ENCODE measurements around the gene LHFPL2. TPM values are rescaled to one million over a fixed set of nuclear protein-coding genes. Genes with fewer than 3 reads are reported as not detected.
"Not testable (repeated sequence)": the region's sequence is repeated elsewhere in the genome, so short reads cannot be mapped to it uniquely, and the experiment has no call there.

The LHFPL2 gene
- polyA plus RNA-seq, 3 donors = 46.8 to 49.0 (median 48.5) TPM

GRCh38 chr5:78624011-78624541 lies 24.5 kb downstream of the LHFPL2 start:
- no peak for DNase-seq (ENCODE audit: low read depth in 3 of 3, low spot score in 2 of 3)

GRCh38 chr5:78622302-78622971 lies 26.1 kb downstream of the LHFPL2 start:
- no peak for DNase-seq (ENCODE audit: low read depth in 3 of 3, low spot score in 2 of 3)

- DNase-seq (ENCODE audit: low read depth in 3 of 3, low spot score in 2 of 3) = no peak
These were observed 27.3 kb downstream of the LHFPL2 start for GRCh38 chr5:78621291-78621738.

GRCh38 chr5:78620119-78620518 lies 28.5 kb downstream of the LHFPL2 start:
- DNase-seq (ENCODE audit: low read depth in 3 of 3, low spot score in 2 of 3) = not testable (repeated sequence)

GRCh38 chr5:78618303-78618702 lies 30.3 kb downstream of the LHFPL2 start:
- no peak for DNase-seq (ENCODE audit: low read depth in 3 of 3, low spot score in 2 of 3)

- DNase-seq (ENCODE audit: low read depth in 3 of 3, low spot score in 2 of 3) = no peak
These were observed 32.9 kb downstream of the LHFPL2 start for GRCh38 chr5:78615697-78616096.

GRCh38 chr5:78614816-78615215 lies 33.8 kb downstream of the LHFPL2 start:
- DNase-seq (ENCODE audit: low read depth in 3 of 3, low spot score in 2 of 3) = no peak

- DNase-seq (ENCODE audit: low read depth in 3 of 3, low spot score in 2 of 3) = no peak
These were observed 34.8 kb downstream of the LHFPL2 start for GRCh38 chr5:78613756-78614155.

- DNase-seq (ENCODE audit: low read depth in 3 of 3, low spot score in 2 of 3) = no peak
These were observed 35.4 kb downstream of the LHFPL2 start for GRCh38 chr5:78613151-78613533.

GRCh38 chr5:78612227-78613150 lies 36.1 kb downstream of the LHFPL2 start:
- DNase-seq (ENCODE audit: low read depth in 3 of 3, low spot score in 2 of 3) = no peak

GRCh38 chr5:78611126-78611605 lies 37.4 kb downstream of the LHFPL2 start:
- no peak for DNase-seq (ENCODE audit: low read depth in 3 of 3, low spot score in 2 of 3)

- DNase-seq (ENCODE audit: low read depth in 3 of 3, low spot score in 2 of 3) = no peak
These were observed 37.9 kb downstream of the LHFPL2 start for GRCh38 chr5:78610636-78611035.

- DNase-seq (ENCODE audit: low read depth in 3 of 3, low spot score in 2 of 3) = no peak
These were observed 38.4 kb downstream of the LHFPL2 start for GRCh38 chr5:78610163-78610583.

GRCh38 chr5:78607864-78608263 lies 40.7 kb downstream of the LHFPL2 start:
- DNase-seq (ENCODE audit: low read depth in 3 of 3, low spot score in 2 of 3) = no peak

GRCh38 chr5:78606241-78606640 lies 42.3 kb downstream of the LHFPL2 start:
- DNase-seq (ENCODE audit: low read depth in 3 of 3, low spot score in 2 of 3) = no peak

- DNase-seq (ENCODE audit: low read depth in 3 of 3, low spot score in 2 of 3) = no peak
These were observed 43.0 kb downstream of the LHFPL2 start for GRCh38 chr5:78605611-78606010.

GRCh38 chr5:78604689-78605285 lies 43.8 kb downstream of the LHFPL2 start:
- DNase-seq (ENCODE audit: low read depth in 3 of 3, low spot score in 2 of 3) = no peak

- DNase-seq (ENCODE audit: low read depth in 3 of 3, low spot score in 2 of 3) = no peak
These were observed 44.9 kb downstream of the LHFPL2 start for GRCh38 chr5:78603636-78604175.

- no peak for DNase-seq (ENCODE audit: low read depth in 3 of 3, low spot score in 2 of 3)
These were observed 46.2 kb downstream of the LHFPL2 start for GRCh38 chr5:78602400-78602799.

GRCh38 chr5:78601559-78602314 lies 46.8 kb downstream of the LHFPL2 start:
- no peak for DNase-seq (ENCODE audit: low read depth in 3 of 3, low spot score in 2 of 3)

Measured in right renal cortex interstitium (tissue), 3 donors.